SK-N-SH (cell line): ENCODE data around the gene ZNF768. TPM values are rescaled to one million over a fixed set of nuclear protein-coding genes. Genes with fewer than 3 reads are reported as not detected.

ENCODE experiments used
- CTCF ChIA-PET: fragments of 300-600, 350-600 bp; formaldehyde crosslinking; extraction: SDS; loops from one replicate; lab custom pipeline; 2021; lab: Yijun Ruan, JAX
- POLR2A ChIA-PET: fragments of 350-600 bp; sonication (Branson Sonifier 250); formaldehyde crosslinking; extraction: SDS; loops from one replicate; lab custom pipeline; 2020; ENCODE audit warnings: antibody characterized with exemption, inconsistent platforms; lab: Yijun Ruan, JAX
- DNase-seq: peaks from one replicate; pipeline ENCODE4 v3.0.0; 2012
- H2AFZ ChIP-seq: fragments of 200-600 bp; sonication (generic); 2 replicates; pipeline ENCODE4 v1.8.1; 2016; ENCODE audit warnings: antibody characterized with exemption, mild to moderate bottlenecking, low read depth
- H3F3A ChIP-seq: fragments of 200-600 bp; sonication (generic); replicated peaks from 2 replicates; pipeline ENCODE3; 2016; ENCODE audit warnings: antibody characterized with exemption, mild to moderate bottlenecking; ENCODE audit not compliant: insufficient read depth
- H3K27ac ChIP-seq, 2 experiments: fragments of 200-500 bp in 1 of 2; fragments of 200-600 bp in 1 of 2; sonication (Bioruptor generic) in 1 of 2; sonication (generic), shearing (Covaris generic) in 1 of 2; 2 replicates each; pipeline versions ENCODE4 v1.5.1 to v1.6.1; 2014 to 2016; ENCODE audit warnings: low read depth in 2 of 2, inconsistent platforms in 1 of 2, low read length in 1 of 2, mild to moderate bottlenecking in 1 of 2, mixed read lengths in 1 of 2
- H3K27me3 ChIP-seq: fragments of 200-600 bp; sonication (generic), shearing (Covaris generic); 2 replicates; pipeline ENCODE4 v1.6.1; 2016; ENCODE audit warnings: mixed run types; ENCODE audit not compliant: insufficient read depth
- H3K36me3 ChIP-seq, 2 experiments: fragments of 200-500 bp in 1 of 2; fragments of 200-600 bp in 1 of 2; sonication (Bioruptor generic) in 1 of 2; sonication (generic) in 1 of 2; replicated peaks in 1 of 2; 2 replicates each; pipeline versions ENCODE3 to v1.5.1; 2014 to 2016; ENCODE audit warnings: low read length in 1 of 2, mild to moderate bottlenecking in 1 of 2; ENCODE audit not compliant: insufficient read depth in 2 of 2, control insufficient read depth in 1 of 2
- H3K4me1 ChIP-seq, 2 experiments: fragments of 200-500 bp in 1 of 2; fragments of 200-600 bp in 1 of 2; sonication (Bioruptor generic) in 1 of 2; sonication (generic), shearing (Covaris generic) in 1 of 2; 2 replicates each; pipeline versions ENCODE4 v1.5.1 to v1.6.1; 2014 to 2016; ENCODE audit warnings: low read depth in 1 of 2, low read length in 1 of 2, mixed run types in 1 of 2; ENCODE audit not compliant: insufficient read depth in 2 of 2, control insufficient read depth in 1 of 2
- H3K4me2 ChIP-seq: fragments of 200-600 bp; sonication (generic), shearing (Covaris generic); 2 replicates; pipeline ENCODE4 v1.6.1; 2017; ENCODE audit warnings: mixed run types
- H3K4me3 ChIP-seq, 2 experiments: fragments of 200-500 bp in 1 of 2; fragments of 200-600 bp in 1 of 2; sonication (Bioruptor generic) in 1 of 2; sonication (generic), shearing (Covaris generic) in 1 of 2; 2 replicates each; pipeline versions ENCODE4 v1.5.1 to v1.8.1; 2014 to 2016; ENCODE audit warnings: low read depth in 2 of 2, inconsistent platforms in 1 of 2, low read length in 1 of 2, mild to moderate bottlenecking in 1 of 2, mixed read lengths in 1 of 2, moderate library complexity in 1 of 2
- H3K79me2 ChIP-seq: fragments of 200-600 bp; sonication (generic); 2 replicates; pipeline ENCODE4 v1.8.1; 2017; ENCODE audit warnings: mild to moderate bottlenecking; ENCODE audit not compliant: insufficient read depth
- H3K9ac ChIP-seq: fragments of 200-600 bp; sonication (generic); 2 replicates; pipeline ENCODE4 v1.6.1; 2017; ENCODE audit warnings: mixed run types
- H3K9me2 ChIP-seq: fragments of 200-600 bp; sonication (generic); 2 replicates; pipeline ENCODE4 v1.6.1; 2017; ENCODE audit warnings: mixed run types
- H3K9me3 ChIP-seq: fragments of 200-600 bp; sonication (generic); 2 replicates; pipeline ENCODE4 v1.6.1; 2017; ENCODE audit warnings: mixed run types, mild to moderate bottlenecking, moderate library complexity
- H4K20me1 ChIP-seq: fragments of 200-600 bp; sonication (generic); 2 replicates; pipeline ENCODE4 v1.6.1; 2017; ENCODE audit warnings: mild to moderate bottlenecking, mixed run types; ENCODE audit not compliant: insufficient read depth
- EZH2phosphoT487 ChIP-seq: fragments of 200-600 bp; sonication (generic); IDR thresholded peaks from 2 replicates; pipeline ENCODE4 v1.6.1; 2017; ENCODE audit warnings: low read depth, mixed run types, mild to moderate bottlenecking, antibody characterized with exemption, moderate library complexity, borderline replicate concordance
- FOSL2 ChIP-seq: IDR thresholded peaks from 2 replicates; pipeline ENCODE4 v1.4.0; 2012; ENCODE audit warnings: low read depth, mild to moderate bottlenecking, moderate library complexity, borderline replicate concordance
- FOXM1 ChIP-seq: IDR thresholded peaks from 2 replicates; pipeline ENCODE4 v1.4.0; 2012; ENCODE audit warnings: low read depth, mild to moderate bottlenecking
- GATA2 ChIP-seq: sonication (generic); formaldehyde crosslinking; IDR thresholded peaks from 2 replicates; pipeline ENCODE4 v1.5.0; 2020; ENCODE audit warnings: mild to moderate bottlenecking, missing genetic modification reagents
- MAX ChIP-seq: IDR thresholded peaks from 2 replicates; pipeline ENCODE4 v1.4.0; 2012; ENCODE audit warnings: low read depth
- MEF2A ChIP-seq: IDR thresholded peaks from 2 replicates; pipeline ENCODE4 v1.4.0; 2012; ENCODE audit warnings: low read depth, borderline replicate concordance
- MXI1 ChIP-seq: IDR thresholded peaks from 2 replicates; pipeline ENCODE4 v1.6.1; 2012; ENCODE audit warnings: mild to moderate bottlenecking, low read depth, low read length, improper control_type of control experiment
- NFIC ChIP-seq: IDR thresholded peaks from 2 replicates; pipeline ENCODE4 v1.4.0; 2012; ENCODE audit warnings: borderline replicate concordance
- PBX3 ChIP-seq: IDR thresholded peaks from 2 replicates; pipeline ENCODE4; 2012
- POLR2AphosphoS5 ChIP-seq: IDR thresholded peaks from 2 replicates; pipeline ENCODE4 v1.6.1; 2012; ENCODE audit warnings: low read depth, low read length
- RCOR1 ChIP-seq: fragments of 150-350 bp; IDR thresholded peaks from 2 replicates; pipeline ENCODE4 v1.6.1; 2017; ENCODE audit warnings: antibody characterized with exemption, low read length
- RFX5 ChIP-seq: IDR thresholded peaks from 2 replicates; pipeline ENCODE4 v1.6.1; 2012; ENCODE audit warnings: mild to moderate bottlenecking, improper control_type of control experiment, low read length
- SMC3 ChIP-seq: IDR thresholded peaks from 2 replicates; pipeline ENCODE4 v1.6.1; 2012; ENCODE audit warnings: low read depth, low read length, improper control_type of control experiment
- TAF1 ChIP-seq: IDR thresholded peaks from 2 replicates; pipeline ENCODE4 v1.6.1; 2012; ENCODE audit warnings: low read depth, mild to moderate bottlenecking, low read length, moderate library complexity, borderline replicate concordance
- TCF12 ChIP-seq: IDR thresholded peaks from 2 replicates; pipeline ENCODE4 v1.4.0; 2012
- YY1 ChIP-seq: IDR thresholded peaks from 2 replicates; pipeline ENCODE4 v1.4.0; 2012; ENCODE audit warnings: low read depth, mild to moderate bottlenecking
- WGBS: methylation state at CpG from one replicate; pipeline ENCODE4 v1.1.6; 2017; ENCODE audit warnings: low lambda C conversion rate; 5-methylcytosine and 5-hydroxymethylcytosine counted together
- polyA plus RNA-seq, 3 experiments: library from polyadenylated mRNA; depleted of rRNA; stranded (reverse); fragments of >200 nt; gene quantifications; 2 replicates each; pipeline ENCODE4 v1.2.3, GENCODE V29; 2012

The ZNF768 gene
- polyA plus RNA-seq, 1 of the 3 experiments (the other 2 are of a cell fraction), result 26.0 TPM

GRCh38 chr16:30499284-30499683, 27.1 kb downstream of the ZNF768 start:
- Histone ChIP-seq H2AFZ (no peak overlapping the region), H3K27me3 (no peaks in the 10 kb centered on the region; the same call in 1 of the 2 replicates), H3K9me3 (no peaks in the 10 kb centered on the region), H3K4me3 (no peak overlapping the region), H3K27ac (no peak overlapping the region), H3K79me2 (no peaks in the 10 kb centered on the region), H3K9me2 (no peaks in the 10 kb centered on the region), H4K20me1 (no peaks in the 10 kb centered on the region), H3K4me1 (no peaks in the 10 kb centered on the region), H3K9ac (no peak overlapping the region), H3K36me3 (no peaks in the 10 kb centered on the region), H3K4me2 (no peak overlapping the region), H3F3A (no peaks in the 10 kb centered on the region)
- POLR2A ChIA-PET, result no interaction called here
- WGBS, result 80% methylated on average over 8 of the region's 8 CpGs
- DNase-seq, result no peak
- CTCF ChIA-PET, result no interaction called here
- no peak for TF ChIP-seq MXI1
- TF ChIP-seq TCF12, result no peak
- no peak for TF ChIP-seq RFX5
- no peak for TF ChIP-seq NFIC
- no peak for TF ChIP-seq FOXM1
- no peak for TF ChIP-seq RCOR1
- no peak for TF ChIP-seq SMC3
- TF ChIP-seq POLR2AphosphoS5, result no peak
- TF ChIP-seq TAF1, result no peak
- TF ChIP-seq YY1, result no peak
- TF ChIP-seq EZH2phosphoT487, result no peak
- no peak for TF ChIP-seq MEF2A
- no peak for TF ChIP-seq GATA2 (CRISPR knock-in tag)
- TF ChIP-seq, all 33 proteins: peak for 0

- no peaks in the 10 kb centered on the region for H3K79me2 ChIP-seq
- no peaks in the 10 kb centered on the region for H3K36me3 ChIP-seq
- ChIA-PET CTCF (interaction anchor here (1.0 to 2.1 kb wide), 2 partner anchors 12 to 45 kb away, joined by 3 to 11 read pairs; no protein-coding TSS in a partner anchor), POLR2A (no interaction called here)
- 81% methylated on average over 12 of the region's 12 CpGs for WGBS
- no peak for DNase-seq
- H3K4me3 ChIP-seq, result no peak overlapping the region
- no peak overlapping the region for H2AFZ ChIP-seq
- H3K4me2 ChIP-seq, result no peak overlapping the region
- H3K27me3 ChIP-seq, result no peaks in the 10 kb centered on the region
- no peaks in the 10 kb centered on the region for H3K9me3 ChIP-seq
- no peaks in the 10 kb centered on the region for H3K4me1 ChIP-seq
- no peaks in the 10 kb centered on the region for H4K20me1 ChIP-seq
- peaks cover 2% of the 10 kb centered on the region for H3F3A ChIP-seq
- H3K9ac ChIP-seq, result no peak overlapping the region
- no peaks in the 10 kb centered on the region for H3K9me2 ChIP-seq
- no peak overlapping the region for H3K27ac ChIP-seq
- no peak for TF ChIP-seq MAX
- TF ChIP-seq YY1, result no peak
- no peak for TF ChIP-seq PBX3
- TF ChIP-seq GATA2 (CRISPR knock-in tag), result no peak
- no peak for TF ChIP-seq FOSL2
- TF ChIP-seq, all 33 proteins: peak for 0
These were observed 31.7 kb downstream of the ZNF768 start for GRCh38 chr16:30494709-30495108.
